Left kidney (tissue), 2 donors: ENCODE data around the gene CCNK. TPM values are rescaled to one million over a fixed set of nuclear protein-coding genes. Genes with fewer than 3 reads are reported as not detected.
A peak's percentile ranks its signal among the peaks of the same experiment; 100 is the strongest.

Experiments used
- DNase-seq: peaks from one replicate; pipeline ENCODE4 v3.0.0-alpha.2; 2013
- polyA plus RNA-seq: library from polyadenylated mRNA; unstranded; fragments of 120-200 nt; gene quantifications from one replicate; pipeline ENCODE4 v1.2.1, GENCODE V29; 2013; ENCODE audit not compliant: insufficient read length

CCNK gene
- polyA plus RNA-seq, 1 donor = 56.3 TPM

DNA sequence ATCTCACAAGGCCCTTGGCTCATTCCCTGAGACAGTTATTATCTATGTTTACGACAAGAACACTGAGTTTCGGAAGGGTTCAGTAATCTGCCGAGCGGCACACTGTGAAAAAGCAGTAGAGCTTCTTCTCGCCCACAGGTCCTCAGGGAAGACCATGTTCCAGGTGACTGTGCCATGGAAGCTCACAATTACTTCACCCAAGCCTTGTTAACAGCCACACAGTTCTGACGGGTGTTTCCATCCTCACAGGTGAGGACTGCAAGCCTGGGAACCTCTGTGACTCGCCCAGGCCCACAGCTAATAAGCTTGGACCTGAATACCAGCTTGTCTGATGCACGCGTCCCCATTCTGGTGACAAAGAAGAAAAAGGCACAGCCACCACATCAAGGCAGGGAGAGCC is 15.9 kb upstream of the CCNK start:
- DNase-seq = no peak

DNA sequence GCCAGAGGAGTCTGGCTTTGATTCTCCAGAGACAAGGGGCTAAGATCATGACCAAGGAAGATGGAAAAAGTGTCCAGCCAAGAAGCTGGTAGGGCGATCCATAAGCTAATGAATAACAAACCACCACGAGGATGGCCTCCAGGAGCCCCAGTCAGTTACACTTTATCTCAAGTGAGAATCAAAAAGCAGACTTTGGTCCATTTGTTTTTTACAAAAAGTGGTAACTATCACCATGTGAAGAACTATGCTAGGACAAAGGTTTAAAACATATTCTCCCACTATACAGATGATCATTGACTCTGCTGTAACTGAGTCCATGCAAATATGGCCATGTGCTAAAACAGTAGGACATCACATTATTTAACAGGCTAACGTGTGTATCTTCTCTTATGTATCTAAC is 14.5 kb upstream of the CCNK start:
- DNase-seq = no peak

DNA sequence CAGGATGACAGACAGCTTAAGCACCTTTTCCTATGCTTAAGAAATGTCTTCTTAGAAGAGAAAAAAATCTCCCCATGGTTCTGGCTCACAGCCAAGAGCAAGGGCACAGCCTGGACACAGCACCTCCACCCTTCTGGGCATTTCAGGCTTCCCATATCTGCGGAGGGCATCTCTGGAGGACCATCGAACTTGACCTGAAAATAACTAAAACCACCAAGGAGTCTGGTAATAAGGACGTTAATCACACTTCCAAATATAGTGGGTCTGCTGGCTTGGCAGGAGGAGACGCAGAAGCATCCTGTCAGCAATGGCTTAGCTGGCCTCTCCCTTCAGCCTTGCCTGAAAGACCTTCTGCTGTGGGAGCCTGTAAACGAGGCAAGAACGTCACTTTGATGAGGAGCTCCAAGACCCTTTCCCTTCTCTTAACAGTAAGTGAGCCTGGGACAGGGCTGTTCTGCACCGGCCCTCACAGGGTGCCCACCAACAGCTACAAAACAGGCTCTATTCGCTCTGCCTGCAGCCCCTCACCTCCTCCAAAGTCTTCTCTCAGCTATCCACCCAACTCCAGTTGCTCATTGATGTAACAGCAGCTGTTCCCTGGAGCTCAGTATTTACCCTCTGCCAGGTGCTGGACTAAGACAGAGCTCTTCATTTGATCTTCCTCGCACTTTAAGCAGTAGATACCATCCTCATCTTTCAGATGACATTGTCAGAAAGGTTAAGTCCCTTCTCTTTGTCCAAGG is 13.7 kb upstream of the CCNK start:
- DNase-seq = no peak

DNA sequence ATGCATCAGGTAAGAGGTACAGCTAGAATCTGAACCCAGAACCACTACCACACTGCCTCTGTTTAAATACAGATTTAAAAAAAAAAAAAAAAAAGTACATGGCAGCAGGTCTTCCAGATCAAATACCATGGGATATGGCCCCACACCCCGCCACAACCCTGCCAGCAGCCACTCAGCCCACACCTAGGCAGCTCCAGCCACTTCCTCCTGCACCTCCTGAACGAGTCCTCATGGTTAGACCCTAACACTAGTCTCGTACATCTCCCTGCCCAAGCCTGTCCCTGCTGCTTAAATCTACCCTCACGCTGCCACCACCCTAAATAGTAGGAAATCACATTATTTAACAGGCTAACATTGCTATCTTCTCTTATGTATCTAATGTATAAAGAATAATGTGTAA is 13.1 kb upstream of the CCNK start:
- DNase-seq = no peak

DNA sequence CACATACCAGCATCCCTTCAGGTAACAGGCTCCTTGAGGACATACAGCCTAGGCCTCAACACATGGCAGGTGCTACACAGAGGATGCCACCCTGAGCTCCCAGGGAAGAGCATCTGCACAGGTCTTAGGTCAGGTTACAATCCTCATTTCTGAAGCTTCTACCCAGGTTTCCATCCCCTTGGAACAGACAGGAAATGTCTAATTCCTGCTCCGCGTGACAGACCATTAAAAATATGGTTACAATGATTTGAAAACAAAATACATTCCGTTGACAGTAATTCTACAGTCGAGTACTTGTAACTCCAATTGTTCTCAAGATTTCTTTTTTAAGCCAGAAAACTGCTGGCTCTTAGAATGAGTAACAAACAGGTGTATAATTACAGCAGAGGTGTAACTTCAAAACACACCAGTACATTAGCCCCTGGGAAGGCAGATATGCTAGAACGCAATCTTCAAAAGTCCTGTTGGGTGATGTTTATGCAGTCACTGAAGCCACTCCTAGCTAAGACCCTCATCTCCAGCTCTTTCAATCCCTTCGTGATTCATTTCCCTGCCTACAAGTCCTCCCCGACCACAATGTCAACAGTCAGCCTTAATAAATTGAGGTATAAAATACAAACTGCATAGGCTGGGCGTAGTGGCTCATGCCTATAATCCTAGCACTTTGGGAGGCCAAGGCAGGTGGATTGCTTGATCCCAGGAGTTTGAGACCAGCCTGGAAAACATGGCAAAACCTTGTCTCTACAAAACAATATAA is 12.2 kb upstream of the CCNK start:
- no peak for DNase-seq

DNA sequence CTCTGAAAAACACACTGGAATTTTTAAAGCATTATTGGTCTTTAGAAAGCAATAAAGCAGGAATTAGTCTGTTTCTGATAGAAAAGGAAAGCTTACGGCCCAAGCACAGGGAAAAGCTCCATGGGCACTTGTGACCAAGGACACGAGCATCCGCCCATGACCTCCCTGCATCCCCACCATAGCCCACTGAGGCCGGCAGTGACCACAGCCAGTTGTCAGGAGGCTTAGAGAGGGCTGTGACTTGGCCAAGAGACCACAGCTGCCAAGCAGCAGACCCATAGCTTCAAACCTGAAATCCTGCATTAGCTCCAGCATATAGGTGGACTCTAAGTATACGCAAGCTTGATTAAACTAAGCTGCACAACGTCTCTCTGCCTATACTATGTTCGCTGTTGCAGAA is 9.5 kb upstream of the CCNK start:
- no peak for DNase-seq

DNA sequence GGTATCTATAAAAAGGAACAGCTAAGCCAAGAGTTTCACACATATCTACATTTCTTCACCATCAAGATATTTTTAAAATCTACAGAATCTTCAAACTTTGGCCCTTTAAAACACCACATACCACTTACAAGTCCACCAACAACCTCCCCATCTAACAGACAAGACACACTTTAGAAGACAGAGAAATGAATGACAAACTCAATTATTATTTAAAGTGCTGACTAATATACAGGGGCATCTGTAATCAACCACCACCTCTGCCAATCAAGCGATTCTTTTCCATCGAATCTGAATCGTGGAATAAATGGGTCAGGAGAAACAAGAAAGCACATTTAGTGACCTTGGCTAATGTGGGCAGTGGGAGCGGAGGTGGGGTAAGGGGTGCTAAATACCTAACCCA is 8.3 kb upstream of the CCNK start:
- DNase-seq = no peak

DNA sequence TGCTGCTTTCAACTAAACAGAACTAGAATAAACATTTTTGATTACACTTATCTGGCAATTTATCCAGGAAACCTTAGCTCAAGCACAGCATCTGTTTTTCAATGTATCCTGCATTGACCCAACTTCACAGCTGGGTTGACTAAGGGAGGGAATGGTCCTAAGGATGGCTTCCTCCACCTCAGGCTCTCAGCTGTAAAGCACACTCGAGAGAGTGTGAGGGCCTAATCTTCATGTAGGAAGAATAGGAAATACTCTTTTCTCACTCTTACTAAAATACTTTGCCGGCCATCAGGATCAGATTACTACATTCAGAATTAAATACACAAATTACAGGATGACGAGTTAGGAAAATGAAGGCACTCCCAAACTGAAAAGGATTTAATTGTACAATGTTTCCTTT is 7.8 kb upstream of the CCNK start:
- DNase-seq = no peak

DNA sequence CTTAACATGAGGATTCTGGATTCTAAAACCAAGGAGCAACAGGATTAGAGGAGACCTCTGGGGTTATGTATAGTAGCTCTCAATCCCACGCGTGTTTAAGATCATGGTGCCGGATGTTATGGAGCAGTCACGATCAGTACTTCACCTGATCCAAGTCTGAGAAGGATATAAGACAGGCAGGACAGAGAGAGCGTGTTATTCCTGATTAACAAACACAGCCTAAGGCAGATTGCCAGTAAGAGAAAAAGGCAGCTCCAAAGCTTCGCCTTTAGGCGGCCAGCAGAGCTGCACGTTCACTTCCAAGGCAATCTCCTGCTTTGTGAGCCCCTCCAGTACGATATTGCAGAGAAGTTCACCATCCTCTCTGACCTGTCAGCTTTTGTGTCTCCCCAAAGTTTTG is 6.0 kb upstream of the CCNK start:
- no peak for DNase-seq

DNA sequence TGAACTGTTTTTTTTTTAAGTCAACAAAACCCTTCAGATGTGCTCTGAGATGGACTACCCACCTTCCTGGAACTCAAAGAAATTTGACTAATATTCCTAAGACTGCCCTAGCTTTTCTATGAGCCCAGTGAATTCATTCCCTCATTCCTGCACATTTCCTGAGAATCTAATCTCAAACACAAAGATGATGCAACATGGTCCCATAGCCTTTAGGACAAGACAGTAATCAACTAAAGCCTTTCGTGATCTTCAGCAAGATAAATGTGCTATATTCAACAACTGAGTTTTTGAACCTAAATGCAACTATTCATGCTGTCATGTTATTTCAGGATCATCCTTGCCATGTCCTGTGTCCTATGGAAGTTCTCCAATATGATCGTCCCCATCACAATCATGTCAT is 5.5 kb upstream of the CCNK start:
- no peak for DNase-seq

DNA sequence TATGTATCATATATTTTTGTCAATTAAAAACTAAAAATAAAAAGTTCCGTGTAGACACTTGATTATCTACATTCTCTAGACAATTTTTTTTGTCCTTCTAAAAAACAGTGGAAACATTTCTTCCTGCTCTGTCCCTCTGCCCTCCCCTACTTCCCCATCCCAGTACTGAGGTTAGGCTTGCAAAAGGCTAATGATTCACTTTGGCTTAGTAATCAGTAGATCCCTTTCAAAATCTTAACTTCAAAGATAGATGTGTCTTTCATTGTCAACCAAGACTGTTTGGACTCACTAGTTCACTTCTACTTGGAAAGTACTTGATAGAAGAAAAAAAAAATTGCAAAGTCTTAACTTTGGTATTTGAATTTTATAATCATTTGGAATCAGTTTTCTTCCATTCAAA is 4.3 kb upstream of the CCNK start:
- no peak for DNase-seq

DNA sequence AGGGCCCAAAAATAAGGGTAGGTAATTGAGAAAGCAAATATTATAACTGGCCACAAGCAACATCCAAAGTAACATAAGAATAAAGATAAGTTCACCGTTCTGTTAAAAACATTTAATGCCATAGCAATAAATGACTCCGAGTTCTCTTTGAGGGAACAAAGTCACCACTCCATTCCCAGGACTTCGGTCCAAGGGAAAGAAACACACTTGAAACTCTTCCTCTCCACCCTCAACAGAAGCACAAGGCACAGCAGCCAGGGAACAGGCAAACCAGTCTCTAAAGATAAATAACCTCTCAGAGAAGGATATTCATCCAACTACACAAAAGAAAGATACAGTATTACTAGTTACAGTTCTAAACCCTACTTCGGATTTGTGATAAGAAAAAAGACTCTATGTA is 3.1 kb upstream of the CCNK start:
- no peak for DNase-seq

DNA sequence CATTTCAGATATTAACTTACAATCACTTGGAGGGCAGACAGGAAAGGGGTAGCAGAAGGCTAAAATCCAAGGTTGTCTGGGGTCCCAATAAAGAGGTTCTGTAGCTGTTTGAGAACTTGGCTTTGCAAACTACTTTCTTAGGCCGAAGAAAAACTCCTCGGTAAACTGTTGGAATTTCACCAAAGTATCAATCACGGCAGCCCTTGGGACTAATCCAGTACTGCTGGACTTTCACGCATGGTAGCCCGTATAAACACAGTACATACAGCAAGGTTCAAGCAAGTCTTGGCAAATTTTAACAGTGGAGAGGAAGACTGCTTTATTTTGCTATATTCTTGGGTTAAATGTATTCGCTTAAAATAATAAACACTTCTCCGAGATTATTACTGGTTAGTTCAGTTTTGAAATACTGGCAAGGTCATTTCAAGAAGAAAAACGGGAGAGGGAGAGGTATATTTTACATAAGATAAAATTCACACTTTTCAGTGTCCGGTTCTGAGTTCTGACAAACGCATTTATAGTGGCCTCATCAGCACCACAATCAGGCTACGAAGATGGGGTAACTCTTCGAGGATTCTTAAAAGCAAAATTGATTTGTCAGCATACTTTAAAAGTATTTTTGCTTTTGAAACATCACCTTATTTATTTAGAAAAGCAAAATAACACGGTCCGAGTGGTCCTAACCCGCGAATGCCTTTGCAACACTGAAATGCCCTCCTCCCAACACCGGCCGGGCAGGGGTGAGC is 1.9 kb upstream of the CCNK start:
- no peak for DNase-seq

DNA sequence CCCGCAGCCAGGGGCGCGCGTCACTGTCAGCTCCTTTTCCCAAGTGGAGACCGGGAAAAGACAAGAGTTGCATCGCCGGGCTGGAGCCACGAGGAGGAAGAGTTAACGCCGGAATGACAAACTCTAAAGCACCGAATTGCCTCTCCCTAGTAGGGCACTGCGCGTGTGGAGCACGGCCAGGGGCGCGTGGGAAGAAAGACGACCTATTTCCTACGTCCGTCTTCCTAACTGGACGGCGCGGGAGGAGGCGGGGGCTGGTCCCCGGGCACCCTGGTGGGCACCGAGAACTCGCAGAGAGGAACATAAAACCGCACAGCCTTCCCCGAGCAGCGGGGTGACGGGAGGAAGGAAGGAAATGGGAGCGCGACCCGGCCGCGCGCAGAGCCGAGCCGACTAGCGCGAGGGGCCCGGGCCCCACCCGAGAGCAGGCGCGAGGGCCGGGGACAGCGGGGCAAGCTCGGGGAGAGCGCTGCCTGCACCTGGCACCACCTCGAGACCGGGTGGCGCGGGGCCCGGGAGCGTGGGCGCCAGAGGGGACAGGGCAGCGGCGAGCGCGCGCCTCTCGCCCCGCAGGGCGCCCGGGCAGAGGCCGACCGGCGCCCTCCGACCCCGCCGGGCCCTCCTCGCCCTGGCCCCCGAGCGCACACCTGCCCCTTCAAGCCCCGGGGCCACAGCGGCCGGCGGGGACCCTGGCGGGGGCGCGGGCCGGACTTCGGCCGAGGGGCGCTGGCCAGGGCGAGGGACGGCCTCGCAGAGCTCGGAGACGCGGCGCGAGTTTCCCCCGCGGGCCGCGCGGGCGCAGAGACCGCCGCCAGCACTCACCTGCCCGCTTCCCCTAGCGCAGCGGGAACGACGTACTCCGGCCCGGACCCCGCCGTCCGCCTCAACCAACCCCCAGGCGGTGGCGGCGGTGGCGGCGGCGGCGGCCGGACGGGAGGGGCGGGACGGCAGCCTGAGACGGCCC is 1.0 kb upstream of the CCNK start, which contains the start of gene SETD3:
TSS of gene SETD3 (minus strand) at position 954 of the 964 bp plus-strand sequence. CDS start 15,054 bp downstream, outside the sequence.
- peak; percentile 37 for DNase-seq

DNA sequence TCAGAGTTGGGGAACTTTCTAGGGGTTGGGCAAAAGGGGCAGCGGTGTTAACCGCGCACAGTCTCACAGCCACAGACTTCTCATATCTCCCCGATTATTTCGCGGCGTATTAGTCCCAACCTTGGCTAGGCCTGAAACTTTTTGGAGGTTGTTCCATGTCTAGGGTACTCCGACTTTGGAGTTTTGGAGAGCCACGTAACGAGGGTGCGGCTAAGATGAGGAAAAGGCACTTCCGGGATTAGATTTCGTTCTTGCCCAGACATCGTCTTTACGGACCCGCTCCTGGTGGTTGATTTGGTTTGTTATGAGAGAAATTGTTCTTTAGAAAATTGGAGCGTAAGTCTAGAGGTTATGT is 513 bp downstream of the CCNK start:
- DNase-seq = no peak

DNA sequence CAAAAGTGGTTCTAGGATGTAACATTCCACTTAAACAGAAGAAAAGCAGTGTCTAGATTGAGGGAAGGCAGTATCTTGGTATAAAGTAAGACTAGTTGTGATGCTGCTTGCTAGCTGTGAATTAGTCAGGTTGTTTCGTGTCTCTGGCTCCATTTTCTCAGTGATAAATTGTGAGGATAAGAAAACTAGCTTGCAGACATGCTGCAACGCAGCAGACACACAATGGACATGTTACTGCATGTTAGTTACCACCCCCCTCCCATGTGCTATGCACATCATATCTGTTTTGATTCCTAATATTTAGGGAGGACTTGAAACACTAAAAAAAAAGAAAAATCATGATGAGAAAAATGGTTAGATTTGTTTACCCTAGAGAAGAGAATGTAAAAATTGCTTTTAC is 2.9 kb downstream of the CCNK start:
- DNase-seq = no peak

DNA sequence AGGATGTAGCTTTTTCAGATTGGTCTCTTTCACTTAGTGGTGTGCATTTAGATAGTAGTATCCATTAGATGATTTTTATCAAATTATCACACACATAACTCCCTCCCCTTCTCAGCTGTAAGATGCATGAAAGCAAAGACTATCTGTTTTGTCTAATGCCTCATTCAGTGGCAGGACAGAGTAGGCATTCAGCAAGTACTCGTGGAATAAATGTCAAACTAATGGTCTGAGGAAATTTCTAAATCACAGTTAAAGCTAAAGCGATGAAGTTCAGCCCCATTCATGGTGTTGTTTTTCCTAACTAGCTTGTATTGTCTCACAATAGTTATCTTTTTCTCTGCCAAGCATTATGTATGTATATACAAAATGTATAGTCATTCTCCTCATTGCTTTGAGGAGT is 16.1 kb downstream of the CCNK start:
- DNase-seq = no peak

DNA sequence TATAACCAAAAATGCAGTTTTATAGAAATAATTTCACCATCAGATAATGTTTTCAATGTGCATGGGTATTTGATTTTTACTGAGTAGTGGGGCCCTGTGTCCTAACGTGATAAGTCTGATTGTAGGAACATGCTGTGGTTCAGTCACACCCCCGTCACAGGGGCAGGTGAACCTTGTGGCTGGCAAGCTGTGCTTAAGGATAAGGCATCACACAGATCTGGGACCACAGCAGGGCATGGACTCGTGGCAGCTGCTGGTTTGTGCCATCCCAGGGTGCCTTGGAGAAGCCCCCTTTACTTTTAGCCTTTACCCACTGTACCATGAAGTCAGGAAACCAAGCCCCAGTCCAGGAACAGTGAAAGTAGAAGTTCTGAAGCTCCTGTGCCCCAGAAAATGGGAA is 16.7 kb downstream of the CCNK start:
- no peak for DNase-seq

DNA sequence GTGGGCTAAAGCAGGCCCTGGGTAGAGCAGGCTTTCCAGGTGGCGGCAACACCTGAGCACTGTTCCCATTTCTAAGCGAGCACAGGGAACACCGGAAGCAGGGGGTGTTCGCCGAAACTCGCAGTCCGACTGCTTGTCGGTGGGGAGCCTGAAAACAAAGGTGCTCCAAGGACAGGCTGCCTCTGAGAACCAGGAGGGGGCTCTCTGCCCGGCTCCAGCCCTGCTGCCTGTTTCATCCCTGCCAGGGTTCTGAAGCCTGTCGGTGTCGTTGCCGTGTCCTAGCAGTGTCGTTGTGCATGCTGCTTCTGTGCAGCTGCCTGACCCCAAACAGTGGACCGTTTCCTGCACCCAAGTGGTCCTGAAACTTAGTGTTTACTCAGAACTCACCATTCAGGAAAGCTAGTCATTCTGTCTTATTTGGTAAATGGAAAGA is 21.8 kb downstream of the CCNK start:
- DNase-seq = no peak

DNA sequence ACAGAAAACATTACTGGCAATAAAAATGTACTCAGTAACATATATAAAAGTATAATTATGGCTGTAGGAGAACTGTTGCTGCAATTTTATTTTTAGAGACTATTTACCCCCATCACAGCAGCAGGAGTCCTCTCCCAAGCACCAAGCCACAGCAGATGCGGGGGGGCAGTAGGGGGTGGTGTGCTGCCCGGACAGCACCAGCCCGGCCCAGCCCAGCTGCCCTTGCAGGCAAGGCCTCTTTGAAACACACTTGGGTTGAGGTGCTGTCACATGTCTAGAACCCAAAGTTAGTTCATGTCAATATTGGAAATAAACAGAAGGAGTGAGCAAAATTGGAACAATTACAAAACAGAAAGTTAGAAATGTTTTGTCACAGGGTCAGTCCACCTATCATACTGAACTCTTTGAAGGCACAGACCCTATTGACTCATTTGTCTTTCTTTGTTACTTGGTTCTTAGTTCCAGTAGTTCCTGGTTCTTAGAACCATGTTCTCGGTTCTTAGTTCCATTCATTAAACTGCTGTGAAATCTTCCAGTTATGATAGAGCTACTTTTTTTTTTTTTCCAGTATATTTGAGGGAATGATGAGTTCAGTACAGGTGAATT is 22.7 kb downstream of the CCNK start:
- DNase-seq = no peak

DNA sequence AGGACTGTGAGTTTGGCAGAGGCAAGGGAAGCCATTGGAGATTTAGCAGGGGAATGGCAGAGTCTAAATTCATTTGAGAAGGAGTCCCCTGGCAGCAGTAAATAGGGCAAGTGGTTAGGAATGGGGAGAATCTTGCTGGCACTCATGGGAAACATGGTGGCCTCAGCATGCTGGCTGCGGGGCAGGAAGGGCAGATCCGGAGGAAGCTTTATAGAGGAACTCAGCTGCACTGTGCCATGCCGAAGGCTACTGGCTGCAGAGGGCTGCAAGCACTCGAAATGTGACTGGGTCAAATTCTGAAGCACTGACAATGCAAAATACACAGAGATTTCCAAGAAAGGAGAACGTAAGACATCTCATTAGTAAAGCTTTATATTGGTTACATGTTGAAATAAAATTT is 23.9 kb downstream of the CCNK start:
- no peak for DNase-seq

DNA sequence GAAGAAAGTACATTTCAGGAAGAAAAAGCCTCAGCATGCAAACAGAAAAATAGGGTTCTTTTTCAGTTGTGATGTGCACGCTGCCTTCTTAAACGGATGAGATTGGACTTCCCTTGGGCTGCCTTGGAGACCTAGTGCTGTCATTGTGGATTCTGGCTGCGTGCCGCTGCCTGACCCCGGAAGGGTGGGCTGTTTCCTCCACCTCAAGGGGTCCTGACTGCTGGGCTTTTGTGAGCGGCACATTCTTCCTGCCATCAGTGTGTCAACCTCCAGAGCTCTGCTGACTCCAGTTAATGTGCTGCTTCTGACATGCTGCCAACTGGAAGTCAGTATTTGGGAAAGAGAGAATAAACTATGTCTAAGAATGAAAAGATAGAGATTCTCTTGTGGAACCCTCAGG is 25.1 kb downstream of the CCNK start:
- no peak for DNase-seq
